Lung (tissue), 12 donors: ENCODE results near the gene LRP1B. TPM values are rescaled to one million over a fixed set of nuclear protein-coding genes. Genes with fewer than 3 reads are reported as not detected.

Experiments
- ATAC-seq: fragments of 200-7000 bp; cut with Tn5 transposase; one replicate; pipeline ENCODE4 v1.9.1; 2020; ENCODE audit warnings: moderate number of reproducible peaks; ENCODE audit not compliant: insufficient read depth, low FRiP score
- DNase-seq, 3 donors: peaks; one replicate each; pipeline ENCODE4 v3.0.0-alpha.2; 2013 to 2017
- H3K27ac ChIP-seq, 2 donors: one replicate each; pipeline ENCODE4 v1.5.1; 2013; ENCODE audit warnings: mild to moderate bottlenecking in 2 of 2, moderate library complexity in 2 of 2, control low read depth in 1 of 2, inconsistent platforms in 1 of 2, low read depth in 1 of 2, low read length in 1 of 2
- H3K27me3 ChIP-seq, 3 donors: one replicate each; pipeline ENCODE4 v1.5.1; 2013; ENCODE audit warnings: low read length in 2 of 3; ENCODE audit not compliant: control insufficient read depth in 3 of 3, insufficient read depth in 3 of 3
- H3K36me3 ChIP-seq, 4 donors: one replicate each; pipeline ENCODE4 v1.5.1; 2013; ENCODE audit warnings: low read length in 4 of 4, mild to moderate bottlenecking in 1 of 4, moderate library complexity in 1 of 4; ENCODE audit not compliant: control insufficient read depth in 4 of 4, insufficient read depth in 4 of 4
- H3K4me1 ChIP-seq, 5 donors: one replicate each; pipeline ENCODE4 v1.5.1; 2013; ENCODE audit warnings: low read length in 5 of 5, mild to moderate bottlenecking in 2 of 5, moderate library complexity in 1 of 5; ENCODE audit not compliant: control insufficient read depth in 5 of 5, insufficient read depth in 5 of 5
- H3K4me3 ChIP-seq: one replicate; pipeline ENCODE4 v1.5.1; 2013; ENCODE audit warnings: mild to moderate bottlenecking, control low read depth, moderate library complexity
- H3K9ac ChIP-seq, 2 donors: one replicate each; pipeline ENCODE4 v1.5.1; 2013; ENCODE audit warnings: low read length in 2 of 2, control low read depth in 1 of 2; ENCODE audit not compliant: insufficient read depth in 1 of 2
- H3K9me3 ChIP-seq, 4 donors: one replicate each; pipeline ENCODE4 v1.5.1; 2013; ENCODE audit warnings: low read length in 3 of 4, mild to moderate bottlenecking in 1 of 4, moderate library complexity in 1 of 4; ENCODE audit not compliant: control insufficient read depth in 4 of 4, insufficient read depth in 3 of 4
- CTCF ChIP-seq: IDR thresholded peaks from 2 replicates; pipeline ENCODE4 v1.5.1; 2012; ENCODE audit warnings: mild to moderate bottlenecking; ENCODE audit errors: control extremely low read depth, extremely low read depth
- WGBS, 2 donors: extraction: QIAGEN DNeasy Blood & Tissue Kit; methylation state at CpG; one replicate each; pipeline ENCODE4 v1.1.7; 2013; 5-methylcytosine and 5-hydroxymethylcytosine counted together
- polyA plus RNA-seq, 2 donors: library from polyadenylated mRNA; stranded (reverse); fragments of 200-250 nt; gene quantifications; one replicate each; pipeline ENCODE4 v1.2.1, GENCODE V29; 2013
- total RNA-seq, 2 donors: library from RNA; depleted of rRNA in 1 of 2; stranded (reverse); fragments of >200 nt in 1 of 2; gene quantifications; one replicate each; pipeline ENCODE4 v1.2.1, GENCODE V29; 2014 to 2021
- donor health status: control.
- donor health status: control.
- donor health status: Bipolar disorder and iron deficiency.
- donor health status: healthy.
- donor health status: DM: yes; HTN: yes; CAD: no.

Gene LRP1B
- total and polyA plus RNA-seq, 4 donors, result 0.01 to 6.5 (median 0.16) TPM

DNA sequence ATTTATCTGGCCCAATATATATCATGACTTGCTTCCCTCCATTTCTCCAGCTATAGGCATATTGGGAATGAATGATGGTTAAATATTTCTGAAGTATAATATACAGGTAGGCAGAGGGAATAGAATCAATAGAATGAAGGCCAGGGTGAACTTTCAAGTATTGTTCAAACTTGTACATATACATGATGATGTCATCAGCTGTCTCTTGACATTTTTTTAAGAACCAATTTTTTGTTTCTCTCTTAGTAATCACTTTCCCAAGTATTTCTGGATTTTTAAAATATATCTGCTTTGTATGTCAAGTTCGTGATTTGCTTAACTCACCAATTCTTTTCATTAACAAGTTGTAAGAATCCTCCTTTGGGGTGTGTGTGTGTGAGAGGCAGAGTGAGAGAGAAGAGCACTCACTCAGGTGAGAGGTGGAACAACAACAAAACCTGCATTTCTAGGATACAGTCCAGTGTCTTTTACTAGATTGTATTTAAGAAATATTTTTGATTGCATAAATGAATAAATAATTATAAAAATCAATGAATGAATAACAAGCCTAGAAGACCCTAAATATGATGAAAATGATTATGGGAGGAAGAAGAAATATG lies 1239.1 kb downstream of the LRP1B start:
- Histone ChIP-seq H3K9me3 (no peaks in the 10 kb centered on the region), H3K4me1 (no peaks in the 10 kb centered on the region), H3K27me3 (no peaks in the 10 kb centered on the region), H3K9ac (no peak overlapping the region), H3K4me3 (no peak overlapping the region), H3K27ac (no peak overlapping the region), H3K36me3 (no peaks in the 10 kb centered on the region)
- no peak for ATAC-seq
- WGBS, 2 donors, result 58 to 64% methylated on average over 1 of the region's 1 CpG
- no peak for DNase-seq
- no peak for TF ChIP-seq CTCF

- no peaks in the 10 kb centered on the region for H3K36me3 ChIP-seq
- no peak for TF ChIP-seq CTCF
- 83 to 89% methylated on average over 5 of the region's 5 CpGs for WGBS, 2 donors
Observed at GRCh38 chr2:140882671-140883620, 1247.9 kb downstream of the LRP1B start.

DNA sequence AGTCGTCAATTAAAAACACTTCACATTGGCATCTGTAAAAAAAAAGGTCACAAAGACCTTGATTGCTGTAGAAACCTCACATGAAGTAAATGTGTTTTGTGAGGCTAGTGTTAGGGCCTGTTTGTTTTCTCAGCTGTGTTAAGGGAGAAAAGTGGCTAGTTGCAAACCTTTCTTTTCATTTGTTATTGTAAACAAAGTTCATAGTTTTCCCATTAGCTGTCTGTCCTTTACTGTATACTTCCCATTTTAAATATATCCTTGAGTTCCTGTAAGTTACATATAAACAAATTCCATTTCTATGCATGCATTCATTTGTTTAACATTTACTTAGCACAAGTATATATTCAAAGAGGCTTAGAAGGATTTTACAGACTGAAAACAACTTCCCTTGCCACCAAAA lies 1250.2 kb downstream of the LRP1B start:
- Histone ChIP-seq H3K9me3 (no peaks in the 10 kb centered on the region), H3K9ac (no peak overlapping the region), H3K4me1 (no peaks in the 10 kb centered on the region), H3K4me3 (no peak overlapping the region), H3K27me3 (no peaks in the 10 kb centered on the region), H3K36me3 (no peaks in the 10 kb centered on the region), H3K27ac (no peak overlapping the region)
- WGBS, 2 donors, result 78 to 80% methylated on average over 1 of the region's 1 CpG
- ATAC-seq, result no peak
- DNase-seq, result no peak
- no peak for TF ChIP-seq CTCF

More at GRCh38 chr2:140882671-140883620, 1247.9 kb downstream of the LRP1B start:
- no peak overlapping the region for H3K9ac ChIP-seq
- no peaks in the 10 kb centered on the region for H3K4me1 ChIP-seq
- no peaks in the 10 kb centered on the region for H3K9me3 ChIP-seq
- DNase-seq, result peak in 2 of 3 donors; percentile 73 to 75
- no peak overlapping the region for H3K27ac ChIP-seq
- H3K27me3 ChIP-seq, result no peaks in the 10 kb centered on the region
- no peak for ATAC-seq
- H3K4me3 ChIP-seq, result no peak overlapping the region
